ENCODE results near the gene KIAA0930. TPM values are rescaled to one million over a fixed set of nuclear protein-coding genes. Genes with fewer than 3 reads are reported as not detected.
A peak's percentile ranks its signal among the peaks of the same experiment; 100 is the strongest.

The KIAA0930 gene
- total and polyA plus RNA-seq, 2 donors (not counting 1 experiment from before 2014, with no cell fraction given): 27.0 to 46.8 TPM

DNA sequence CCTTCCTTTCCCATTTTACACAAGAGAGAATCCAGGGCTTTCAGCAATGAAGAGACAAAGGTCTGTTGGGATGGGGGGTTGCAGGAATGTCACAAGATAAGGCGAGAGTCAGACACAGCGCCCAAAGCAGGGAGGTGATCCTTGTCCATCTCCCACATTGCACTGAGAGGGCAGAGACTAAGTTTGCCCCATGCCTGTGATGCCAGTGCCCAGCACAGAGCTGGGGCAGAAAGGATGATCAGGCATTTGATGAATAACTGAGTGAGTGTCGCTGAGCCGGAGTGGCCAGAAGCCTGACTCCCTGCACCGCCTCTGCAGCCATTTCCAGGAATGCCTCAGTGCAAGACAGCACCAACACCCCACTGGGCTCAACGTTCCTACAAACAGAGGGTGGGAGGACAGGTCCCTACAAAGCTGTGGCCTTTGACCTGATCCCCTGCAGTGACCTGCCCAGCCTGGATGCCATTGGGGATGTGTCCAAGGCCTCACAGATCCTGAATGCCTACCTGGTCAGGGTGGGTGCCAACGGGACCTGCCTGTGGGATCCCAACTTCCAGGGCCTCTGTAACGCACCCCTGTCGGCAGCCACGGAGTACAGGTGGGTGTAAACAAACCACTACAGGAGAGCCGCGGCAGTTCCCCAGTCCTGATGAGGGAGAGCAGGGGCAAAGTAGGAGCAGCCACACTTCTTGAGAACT, 46.3 kb upstream of the KIAA0930 start:
- H3K27ac Mint-ChIP-seq: peak overlapping the region; percentile 65
- ChIA-PET POLR2A (no interaction called here), CTCF (interaction anchor here (1.0 kb wide), 3 partner anchors 9 to 44 kb away, joined by 3 read pairs; no protein-coding TSS in a partner anchor)

More for the DNA sequence above, 46.3 kb upstream of the KIAA0930 start:
- Histone ChIP-seq H4K20me1 (ENCODE audit: control insufficient read depth, insufficient read depth, low read length, poor library complexity, severe bottlenecking) (no peaks in the 10 kb centered on the region), H3K4me3 (ENCODE audit: control extremely low read depth in 1 of 5, extremely low read depth in 1 of 5, insufficient read depth in 1 of 5, low read depth in 2 of 5, low read length in 4 of 5) (no peak overlapping the region), H3K27me3 (replicated peaks in 1 of 4; ENCODE audit: control extremely low read depth in 1 of 4, control insufficient read depth in 3 of 4, insufficient read depth in 4 of 4, low read length in 3 of 4) (no peaks in the 10 kb centered on the region), H3K4me1 (ENCODE audit: control insufficient read depth in 2 of 2, insufficient read depth in 2 of 2, low read length in 2 of 2) (peaks cover 38 to 77% of the 10 kb centered on the region in 2 donors), H2AFZ (ENCODE audit: insufficient read depth, low read depth, low read length, poor library complexity, severe bottlenecking) (no peak overlapping the region), H3K9me3 (ENCODE audit: control extremely low read depth in 1 of 3, control insufficient read depth in 2 of 3, insufficient read depth in 1 of 3, low read length in 2 of 3) (peaks cover 0 to 13% (median 0%) of the 10 kb centered on the region in 3 donors), H3K27ac (ENCODE audit: low read length in 2 of 2) (peak overlapping the region in 1 of 2 donors; percentile 76), H3K79me2 (ENCODE audit: control insufficient read depth, insufficient read depth, low read length) (no peaks in the 10 kb centered on the region), H3K36me3 (replicated peaks in 1 of 2; ENCODE audit: control extremely low read depth in 1 of 2, control insufficient read depth in 1 of 2, extremely low read depth in 1 of 2, insufficient read depth in 2 of 2, low read length in 1 of 2) (no peaks in the 10 kb centered on the region), H3K4me2 (replicated peaks; ENCODE audit: low read depth, low read length, poor library complexity, severe bottlenecking) (peak overlapping the region; percentile 64), H3K9ac (ENCODE audit: low read length) (no peak overlapping the region)
- H3K4me3 Mint-ChIP-seq: peak overlapping the region; percentile 35
- H3K27me3 Mint-ChIP-seq: no peaks in the 10 kb centered on the region
- ATAC-seq (ENCODE audit: low read depth) (no peak), DNase-seq (no peak)
- no peaks in the 10 kb centered on the region for H3K9me3 Mint-ChIP-seq (ENCODE audit: insufficient read depth)
- intact Hi-C loops (cut with micrococcal nuclease): no loop called here
- H3K4me1 Mint-ChIP-seq: peaks cover 36% of the 10 kb centered on the region
- WGBS (ENCODE audit: insufficient coverage): 92% methylated on average over 12 of the region's 12 CpGs
- TF ChIP-seq, protein P1, sequence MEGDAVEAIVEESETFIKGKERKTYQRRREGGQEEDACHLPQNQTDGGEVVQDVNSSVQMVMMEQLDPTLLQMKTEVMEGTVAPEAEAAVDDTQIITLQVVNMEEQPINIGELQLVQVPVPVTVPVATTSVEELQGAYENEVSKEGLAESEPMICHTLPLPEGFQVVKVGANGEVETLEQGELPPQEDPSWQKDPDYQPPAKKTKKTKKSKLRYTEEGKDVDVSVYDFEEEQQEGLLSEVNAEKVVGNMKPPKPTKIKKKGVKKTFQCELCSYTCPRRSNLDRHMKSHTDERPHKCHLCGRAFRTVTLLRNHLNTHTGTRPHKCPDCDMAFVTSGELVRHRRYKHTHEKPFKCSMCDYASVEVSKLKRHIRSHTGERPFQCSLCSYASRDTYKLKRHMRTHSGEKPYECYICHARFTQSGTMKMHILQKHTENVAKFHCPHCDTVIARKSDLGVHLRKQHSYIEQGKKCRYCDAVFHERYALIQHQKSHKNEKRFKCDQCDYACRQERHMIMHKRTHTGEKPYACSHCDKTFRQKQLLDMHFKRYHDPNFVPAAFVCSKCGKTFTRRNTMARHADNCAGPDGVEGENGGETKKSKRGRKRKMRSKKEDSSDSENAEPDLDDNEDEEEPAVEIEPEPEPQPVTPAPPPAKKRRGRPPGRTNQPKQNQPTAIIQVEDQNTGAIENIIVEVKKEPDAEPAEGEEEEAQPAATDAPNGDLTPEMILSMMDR (IDR thresholded peaks at IDR 0.05): no peak
- TF ChIP-seq EZH2 (IDR thresholded peaks at IDR 0.05; ENCODE audit: borderline replicate concordance, insufficient read depth, low read depth, low read length, poor library complexity, severe bottlenecking): no peak

Data from B cell (primary cell).